ENCODE results near the gene BCAS3.

BCAS3 gene

DNA sequence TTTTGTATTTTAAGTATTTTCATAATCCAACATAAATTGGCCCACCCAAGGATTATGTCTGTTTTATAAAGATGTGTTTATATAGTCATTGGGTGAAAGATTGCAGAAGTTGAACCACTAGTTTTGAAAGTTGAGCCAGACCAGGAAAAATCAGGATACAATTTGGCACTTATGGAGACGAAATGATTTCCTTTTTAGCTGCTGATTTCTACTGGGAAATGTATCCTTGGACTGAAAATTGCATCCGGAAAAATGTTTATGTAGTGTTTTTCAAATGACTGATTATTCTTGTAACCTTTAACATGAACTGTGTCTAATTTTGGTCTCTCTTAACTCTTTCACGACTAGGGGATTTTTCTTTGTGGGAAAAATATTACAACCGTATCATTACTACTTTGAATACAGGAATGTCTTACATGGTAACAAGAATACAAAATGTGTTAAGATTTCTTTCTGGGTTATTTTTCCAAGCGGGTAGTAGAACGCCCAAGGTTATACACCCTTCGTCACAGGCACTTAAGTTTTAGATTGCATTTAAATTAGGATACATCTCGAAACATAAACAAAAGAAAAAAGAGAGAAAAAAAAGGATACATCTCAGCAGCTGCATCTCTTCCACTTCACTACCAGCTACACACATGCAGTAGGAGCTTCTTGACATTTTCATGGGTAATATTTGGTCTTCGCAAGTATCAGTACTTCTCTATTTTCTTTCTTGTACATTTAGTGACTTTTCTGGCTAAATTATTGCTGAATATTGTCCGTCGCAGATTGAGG lies 449.0 kb downstream of the BCAS3 start:
- no peaks in the 10 kb centered on the region for H3K36me3 ChIP-seq (replicated peaks)
- no peak for TF ChIP-seq CTCF (IDR thresholded peaks at IDR 0.05; ENCODE audit: low read depth, low read length, missing control alignments)
- H3K27me3 ChIP-seq (replicated peaks): no peaks in the 10 kb centered on the region
- no peak for DNase-seq
- H3K27ac ChIP-seq: no peak overlapping the region
- H3K4me3 ChIP-seq (ENCODE audit: low read depth, low read length): no peak overlapping the region
- in situ Hi-C loops (cut with HindIII; ENCODE audit: low pct_ligation_motif_present, low sequenced_read_pairs): no loop called here

DNA sequence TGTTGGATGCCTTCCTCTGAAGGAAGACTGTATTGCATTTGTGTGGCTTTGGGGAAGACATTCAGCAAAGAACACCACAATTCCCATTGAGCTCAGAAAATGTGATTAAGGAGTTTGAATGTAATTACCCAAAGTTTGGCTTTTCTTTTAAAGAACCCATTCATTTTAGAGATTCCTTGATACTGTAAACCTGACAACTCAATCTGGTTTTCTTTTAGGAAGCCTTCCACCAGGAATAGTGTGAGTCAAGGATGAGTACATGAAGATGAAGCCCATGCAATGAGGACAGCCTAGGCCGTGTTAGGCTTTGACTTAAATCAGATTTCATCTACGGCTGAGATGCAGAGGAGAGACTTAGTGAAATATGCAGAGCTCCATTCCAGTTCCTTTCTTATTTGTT lies 450.3 kb downstream of the BCAS3 start:
- no peak for DNase-seq
- Histone ChIP-seq H3K27me3 (replicated peaks) (no peaks in the 10 kb centered on the region), H3K4me3 (ENCODE audit: low read depth, low read length) (no peak overlapping the region), H3K36me3 (replicated peaks) (no peaks in the 10 kb centered on the region), H3K27ac (no peak overlapping the region)
- TF ChIP-seq CTCF (IDR thresholded peaks at IDR 0.05; ENCODE audit: low read depth, low read length, missing control alignments): no peak
- in situ Hi-C loops (cut with HindIII; ENCODE audit: low pct_ligation_motif_present, low sequenced_read_pairs): no loop called here

DNA sequence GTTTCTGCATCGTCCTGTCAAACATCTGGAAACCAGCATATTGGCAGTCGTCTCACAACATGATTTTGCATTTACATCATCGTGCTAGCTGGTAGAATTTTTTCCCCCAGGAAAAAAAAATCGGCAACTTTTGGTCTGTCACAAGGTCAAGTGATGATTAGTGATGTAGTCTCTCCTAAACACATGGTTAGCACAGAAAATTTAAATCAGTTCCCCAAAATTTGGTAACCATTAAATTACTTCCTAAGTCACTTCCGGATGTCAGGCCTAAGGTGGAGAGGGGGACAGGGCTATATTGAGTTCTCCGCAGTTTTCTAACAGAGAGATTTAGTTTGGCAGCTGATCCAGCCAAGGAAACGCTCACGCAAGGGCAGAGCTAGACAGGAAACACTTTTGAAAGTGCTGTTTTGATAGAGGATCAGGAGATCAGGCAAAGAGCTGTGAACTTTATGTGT lies 451.0 kb downstream of the BCAS3 start:
- H3K27ac ChIP-seq: peak overlapping the region; percentile 42

GRCh38 chr17:61129267-61130254 lies 451.9 kb downstream of the BCAS3 start:
- no peaks in the 10 kb centered on the region for H3K27me3 ChIP-seq (replicated peaks)
- in situ Hi-C loops (cut with HindIII; ENCODE audit: low pct_ligation_motif_present, low sequenced_read_pairs): no loop called here
- no peaks in the 10 kb centered on the region for H3K36me3 ChIP-seq (replicated peaks)
- no peak for DNase-seq
- TF ChIP-seq CTCF (IDR thresholded peaks at IDR 0.05; ENCODE audit: low read depth, low read length, missing control alignments): no peak
- no peak overlapping the region for H3K4me3 ChIP-seq (ENCODE audit: low read depth, low read length)
- peak overlapping the region; percentile 42 for H3K27ac ChIP-seq

More for the DNA sequence above, 451.0 kb downstream of the BCAS3 start:
- no peaks in the 10 kb centered on the region for H3K27me3 ChIP-seq (replicated peaks)
- no peak for TF ChIP-seq CTCF (IDR thresholded peaks at IDR 0.05; ENCODE audit: low read depth, low read length, missing control alignments)
- no peak overlapping the region for H3K4me3 ChIP-seq (ENCODE audit: low read depth, low read length)
- no peaks in the 10 kb centered on the region for H3K36me3 ChIP-seq (replicated peaks)
- peak; percentile 28 for DNase-seq
- in situ Hi-C loops (cut with HindIII; ENCODE audit: low pct_ligation_motif_present, low sequenced_read_pairs): no loop called here

- DNase-seq: no peak
- TF ChIP-seq CTCF (IDR thresholded peaks at IDR 0.05; ENCODE audit: low read depth, low read length, missing control alignments): no peak
- in situ Hi-C loops (cut with HindIII; ENCODE audit: low pct_ligation_motif_present, low sequenced_read_pairs): no loop called here
Observed at GRCh38 chr17:61130330-61130729, 452.7 kb downstream of the BCAS3 start.

More at GRCh38 chr17:61130330-61130729, 452.7 kb downstream of the BCAS3 start:
- no peaks in the 10 kb centered on the region for H3K27me3 ChIP-seq (replicated peaks)
- no peaks in the 10 kb centered on the region for H3K36me3 ChIP-seq (replicated peaks)
- no peak overlapping the region for H3K27ac ChIP-seq
- H3K4me3 ChIP-seq (ENCODE audit: low read depth, low read length): no peak overlapping the region

Data from brain microvascular endothelial cell (primary cell).